B cell (primary cell): ENCODE measurements around the gene MS4A18. TPM values are rescaled to one million over a fixed set of nuclear protein-coding genes. Genes with fewer than 3 reads are reported as not detected.

ENCODE experiments used
- ATAC-seq: fragments of 200-7000 bp; cut with Tn5 transposase; one replicate; pipeline ENCODE4 v1.10.0; 2021; ENCODE audit warnings: low read depth, mild to moderate bottlenecking, moderate number of reproducible peaks, moderate library complexity
- CTCF ChIA-PET: fragments of 350-600 bp; sonication (Branson Sonifier 250); formaldehyde crosslinking; loops from one replicate; lab custom pipeline; 2021; ENCODE audit warnings: antibody characterized with exemption, inconsistent platforms; lab: Charles Lee
- POLR2A ChIA-PET: fragments of 350-600 bp; sonication (Branson Sonifier 250); formaldehyde crosslinking; loops from one replicate; lab custom pipeline; 2021; ENCODE audit warnings: antibody characterized with exemption; lab: Charles Lee
- DNase-seq: peaks from one replicate; pipeline ENCODE4 v3.0.0; 2013
- H2AFZ ChIP-seq: 2 replicates; pipeline ENCODE4 v1.6.1; 2012; ENCODE audit warnings: mild to moderate bottlenecking, low read depth, low read length; ENCODE audit not compliant: insufficient read depth, poor library complexity, severe bottlenecking
- H3K27ac ChIP-seq, 2 donors: 1 replicate in 1 of 2; 2 replicates in 1 of 2; pipeline ENCODE4 v1.5.1; 2012 to 2013; ENCODE audit warnings: low read length in 2 of 2, mild to moderate bottlenecking in 2 of 2, moderate library complexity in 1 of 2
- H3K27me3 ChIP-seq, 4 experiments: fragments of 200-600 bp in 1 of 4; sonication (generic) in 1 of 4; replicated peaks in 1 of 4; 1 replicate in 2 of 4; 2 replicates in 2 of 4; pipeline versions ENCODE4 v1.6.1 to v1.7.0; 2013 to 2016; ENCODE audit warnings: low read length in 3 of 4, mild to moderate bottlenecking in 2 of 4, mixed read lengths in 1 of 4, moderate library complexity in 1 of 4; ENCODE audit not compliant: insufficient read depth in 4 of 4, control insufficient read depth in 3 of 4; ENCODE audit errors: control extremely low read depth in 1 of 4
- H3K36me3 ChIP-seq, 2 experiments: replicated peaks in 1 of 2; 1 replicate in 1 of 2; 2 replicates in 1 of 2; pipeline versions ENCODE4 v1.6.1 to v1.7.1; 2013; ENCODE audit warnings: low read length in 1 of 2; ENCODE audit not compliant: insufficient read depth in 2 of 2, control insufficient read depth in 1 of 2; ENCODE audit errors: control extremely low read depth in 1 of 2, extremely low read depth in 1 of 2
- H3K4me1 ChIP-seq, 2 donors: fragments of 200-600 bp in 1 of 2; sonication (generic) in 1 of 2; 1 replicate in 1 of 2; 2 replicates in 1 of 2; pipeline versions ENCODE4 v1.5.1 to v1.6.1; 2013 to 2017; ENCODE audit warnings: low read length in 2 of 2; ENCODE audit not compliant: control insufficient read depth in 2 of 2, insufficient read depth in 2 of 2
- H3K4me2 ChIP-seq: replicated peaks from 2 replicates; pipeline ENCODE3; 2012; ENCODE audit warnings: mild to moderate bottlenecking, low read depth, low read length; ENCODE audit not compliant: poor library complexity, severe bottlenecking
- H3K4me3 ChIP-seq, 5 experiments: fragments of 200-600 bp in 1 of 5; sonication (generic) in 1 of 5; 1 replicate in 3 of 5; 2 replicates in 2 of 5; pipeline versions ENCODE4 v1.5.1 to v1.7.0; 2011 to 2016; ENCODE audit warnings: low read length in 4 of 5, mild to moderate bottlenecking in 4 of 5, low read depth in 2 of 5, control low read depth in 1 of 5, moderate library complexity in 1 of 5; ENCODE audit not compliant: insufficient read depth in 1 of 5; ENCODE audit errors: control extremely low read depth in 1 of 5, extremely low read depth in 1 of 5
- H3K79me2 ChIP-seq: fragments of 200-600 bp; sonication (generic); one replicate; pipeline ENCODE4 v1.6.0; 2016; ENCODE audit warnings: low read length; ENCODE audit not compliant: control insufficient read depth, insufficient read depth
- H3K9ac ChIP-seq: fragments of 200-600 bp; sonication (generic); 2 replicates; pipeline ENCODE4 v1.6.1; 2017; ENCODE audit warnings: mild to moderate bottlenecking, low read length, moderate library complexity
- H3K9me3 ChIP-seq, 3 donors: one replicate each; pipeline versions ENCODE4 v1.6.1 to v1.7.1; 2013; ENCODE audit warnings: low read length in 2 of 3; ENCODE audit not compliant: control insufficient read depth in 2 of 3, insufficient read depth in 1 of 3; ENCODE audit errors: control extremely low read depth in 1 of 3
- H4K20me1 ChIP-seq: 2 replicates; pipeline ENCODE4 v1.6.0; 2012; ENCODE audit warnings: mild to moderate bottlenecking, low read length; ENCODE audit not compliant: insufficient read depth, control insufficient read depth, poor library complexity, severe bottlenecking
- H3K27ac Mint-ChIP-seq: one replicate; pipeline ENCODE4 v1.8.0; 2021; ENCODE audit warnings: mixed read lengths
- H3K27me3 Mint-ChIP-seq: one replicate; pipeline ENCODE4 v1.8.0; 2021; ENCODE audit warnings: mixed read lengths
- H3K4me1 Mint-ChIP-seq: one replicate; pipeline ENCODE4 v1.8.0; 2021; ENCODE audit warnings: mixed read lengths
- H3K4me3 Mint-ChIP-seq: one replicate; pipeline ENCODE4 v1.8.0; 2021; ENCODE audit warnings: mixed read lengths
- H3K9me3 Mint-ChIP-seq: one replicate; pipeline ENCODE4 v1.8.0; 2022; ENCODE audit warnings: mixed read lengths; ENCODE audit not compliant: insufficient read depth
- CTCF ChIP-seq: fragments of 200-600 bp; IDR thresholded peaks from one replicate; pipeline ENCODE4 v1.8.0; 2022; ENCODE audit warnings: antibody characterized with exemption, mild to moderate bottlenecking
- EZH2 ChIP-seq: IDR thresholded peaks from 2 replicates; pipeline ENCODE4 v1.6.1; 2012; ENCODE audit warnings: borderline replicate concordance, low read depth, mild to moderate bottlenecking, moderate library complexity, low read length; ENCODE audit not compliant: insufficient read depth, poor library complexity, severe bottlenecking
- WGBS: methylation state at CpG from one replicate; pipeline ENCODE4 v1.1.5; 2013; ENCODE audit warnings: missing lambda C conversion rate; ENCODE audit not compliant: insufficient coverage; 5-methylcytosine and 5-hydroxymethylcytosine counted together
- intact Hi-C: fragments of 100-400 bp; cut with micrococcal nuclease; formaldehyde crosslinking; loops from one replicate; pipeline ENCODE4 v1.10.0; 2022
- polyA plus RNA-seq: library from polyadenylated mRNA; depleted of rRNA; stranded (reverse); fragments of >200 nt; gene quantifications from 2 replicates; pipeline ENCODE4 v1.2.3, GENCODE V29; 2012
- total RNA-seq, 2 donors: library from RNA; stranded (reverse); fragments of 120-200 nt in 1 of 2; gene quantifications; 1 replicate in 1 of 2; 2 replicates in 1 of 2; pipeline versions ENCODE4 v1.2.3 to v1.2.4, GENCODE V29; 2013 to 2022

Gene MS4A18
- total and polyA plus RNA-seq, 2 donors (not counting 1 experiment from before 2014, with no cell fraction given) = not detected

GRCh38 chr11:60719391-60719790, 5.1 kb upstream of the MS4A18 start:
- peaks cover 38% of the 10 kb centered on the region for H3K27me3 Mint-ChIP-seq
- H3K27ac Mint-ChIP-seq = no peak overlapping the region

DNA sequence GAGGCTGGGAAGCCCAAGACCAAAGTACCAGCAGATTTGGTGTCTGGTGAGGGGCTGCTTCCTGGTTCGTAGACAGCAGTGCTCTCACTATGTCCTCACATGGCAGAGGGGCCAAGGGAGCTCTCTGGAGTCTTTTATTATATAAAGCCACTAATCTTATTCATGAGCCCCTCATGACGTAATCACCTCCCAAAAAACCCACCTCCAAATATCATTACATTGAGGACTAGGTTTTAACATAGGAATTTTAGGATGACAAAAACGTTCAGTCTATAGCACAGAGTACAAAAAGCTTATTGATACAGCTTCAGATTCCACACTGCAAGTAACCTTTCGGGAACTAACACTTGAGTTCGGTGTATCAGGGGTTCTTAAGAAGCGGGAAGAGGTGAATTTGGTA, 4.1 kb upstream of the MS4A18 start:
- H3K27me3 ChIP-seq = peaks cover 0 to 5% (median 2%) of the 10 kb centered on the region in 4 experiments
- WGBS = 100% methylated on average over 2 of the region's 6 CpGs
- H3K79me2 ChIP-seq = no peaks in the 10 kb centered on the region
- peaks cover 35% of the 10 kb centered on the region for H3K27me3 Mint-ChIP-seq
- no peaks in the 10 kb centered on the region for H3K36me3 ChIP-seq
- ChIA-PET POLR2A (no interaction called here), CTCF (interaction anchor here (0.9 kb wide), 1 partner anchor 14 kb away, joined by 3 read pairs; no protein-coding TSS in a partner anchor)
- H2AFZ ChIP-seq = no peak overlapping the region
- no peak overlapping the region for H3K4me2 ChIP-seq
- no peak overlapping the region for H3K4me3 Mint-ChIP-seq
- no peaks in the 10 kb centered on the region for H3K9me3 Mint-ChIP-seq
- intact Hi-C loops = no loop called here
- H3K27ac Mint-ChIP-seq = no peak overlapping the region
- peaks cover 0 to 14% (median 0%) of the 10 kb centered on the region in 3 donors for H3K9me3 ChIP-seq
- ATAC-seq (no peak), DNase-seq (no peak)
- H3K4me1 ChIP-seq = no peaks in the 10 kb centered on the region
- TF ChIP-seq EZH2 = no peak
- TF ChIP-seq CTCF = no peak
- H3K9ac ChIP-seq = no peak overlapping the region
- no peak overlapping the region for H3K4me3 ChIP-seq
- H3K27ac ChIP-seq = no peak overlapping the region
- no peaks in the 10 kb centered on the region for H3K4me1 Mint-ChIP-seq
- H4K20me1 ChIP-seq = no peaks in the 10 kb centered on the region

More at GRCh38 chr11:60719391-60719790, 5.1 kb upstream of the MS4A18 start:
- Histone ChIP-seq H3K4me3 (no peak overlapping the region), H3K27ac (no peak overlapping the region), H4K20me1 (no peaks in the 10 kb centered on the region), H3K27me3 (peaks cover 0 to 8% (median 2%) of the 10 kb centered on the region in 4 experiments), H3K4me1 (no peaks in the 10 kb centered on the region), H3K79me2 (no peaks in the 10 kb centered on the region), H3K9ac (no peak overlapping the region), H3K9me3 (peaks cover 0 to 14% (median 0%) of the 10 kb centered on the region in 3 donors), H2AFZ (no peak overlapping the region), H3K4me2 (no peak overlapping the region), H3K36me3 (no peaks in the 10 kb centered on the region)
- TF ChIP-seq CTCF (no peak), EZH2 (no peak)
- H3K4me1 Mint-ChIP-seq = no peaks in the 10 kb centered on the region
- ChIA-PET POLR2A (no interaction called here), CTCF (no interaction called here)
- H3K4me3 Mint-ChIP-seq = no peak overlapping the region
- ATAC-seq (no peak), DNase-seq (no peak)
- intact Hi-C loops = no loop called here
- 83% methylated on average over 1 of the region's 4 CpGs for WGBS
- H3K9me3 Mint-ChIP-seq = no peaks in the 10 kb centered on the region
